GM23338 (cell line): Measurements from ENCODE around the gene ZNF148. TPM values are rescaled to one million over a fixed set of nuclear protein-coding genes. Genes with fewer than 3 reads are reported as not detected.

ENCODE experiments used
- CTCF ChIP-seq, 2 experiments: fragments of 200-600 bp in 1 of 2; sonication (generic) in 1 of 2; conservative IDR thresholded peaks; 2 replicates each; pipeline versions ENCODE4 v1.5.1 to v1.6.1; 2016 to 2017; ENCODE audit warnings: antibody characterized with exemption in 2 of 2, low read depth in 2 of 2, mild to moderate bottlenecking in 2 of 2, moderate library complexity in 1 of 2
- ZNF462 ChIP-seq: fragments of 250-450 bp; sonication (Bioruptor Pico); IDR thresholded peaks from 2 replicates; pipeline ENCODE4 v1.5.0; 2020; ENCODE audit warnings: mild to moderate bottlenecking, moderate library complexity
- polyA plus RNA-seq: library from polyadenylated mRNA; unstranded; fragments of >200 nt; fragmentation: Nextera tagmentation; extraction: Ambion mirVana; gene quantifications from 2 replicates; pipeline ENCODE4 v1.2.1, GENCODE V29; 2016
- total RNA-seq: library from RNA; depleted of rRNA; stranded (reverse); fragments of >200 nt; shearing (Covaris generic); gene quantifications from 2 replicates; pipeline ENCODE4 v1.2.3, GENCODE V29; 2014
- TF ChIP-seq, protein P1 (sequence below): IDR thresholded peaks from one replicate; pipeline ENCODE4 v1.6.1; 2018; ENCODE audit warnings: antibody characterized with exemption; ENCODE audit not compliant: unreplicated experiment

The ZNF148 gene
- total and polyA plus RNA-seq, 2 experiments from 2014 or later: 13.9 to 16.9 TPM

DNA sequence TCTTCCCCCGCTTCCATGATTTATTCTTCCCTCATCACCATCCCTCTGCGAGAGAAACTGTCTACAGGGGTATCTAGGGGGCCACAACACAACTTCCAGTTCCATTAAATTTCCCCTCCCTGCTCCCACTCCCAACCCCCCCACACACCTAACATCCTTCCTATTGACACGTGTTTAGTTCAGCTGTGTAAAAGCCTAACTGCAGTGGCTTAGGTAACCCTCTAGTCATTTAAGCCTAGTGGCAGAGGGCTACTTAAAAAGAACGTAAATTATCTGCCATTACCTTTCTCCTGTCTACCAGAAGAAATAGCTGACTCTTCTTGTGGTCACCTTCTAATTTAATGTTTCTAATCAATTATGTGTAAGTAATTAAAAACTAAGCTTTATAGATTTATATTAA, 56.3 kb downstream of the ZNF148 start (continued):
- TF ChIP-seq CTCF (conservative IDR thresholded peaks at IDR 0.05; ENCODE audit: low read depth in 2 of 2) (no peak), ZNF462 (CRISPR knock-in tag) (no peak)
- TF ChIP-seq, protein P1, sequence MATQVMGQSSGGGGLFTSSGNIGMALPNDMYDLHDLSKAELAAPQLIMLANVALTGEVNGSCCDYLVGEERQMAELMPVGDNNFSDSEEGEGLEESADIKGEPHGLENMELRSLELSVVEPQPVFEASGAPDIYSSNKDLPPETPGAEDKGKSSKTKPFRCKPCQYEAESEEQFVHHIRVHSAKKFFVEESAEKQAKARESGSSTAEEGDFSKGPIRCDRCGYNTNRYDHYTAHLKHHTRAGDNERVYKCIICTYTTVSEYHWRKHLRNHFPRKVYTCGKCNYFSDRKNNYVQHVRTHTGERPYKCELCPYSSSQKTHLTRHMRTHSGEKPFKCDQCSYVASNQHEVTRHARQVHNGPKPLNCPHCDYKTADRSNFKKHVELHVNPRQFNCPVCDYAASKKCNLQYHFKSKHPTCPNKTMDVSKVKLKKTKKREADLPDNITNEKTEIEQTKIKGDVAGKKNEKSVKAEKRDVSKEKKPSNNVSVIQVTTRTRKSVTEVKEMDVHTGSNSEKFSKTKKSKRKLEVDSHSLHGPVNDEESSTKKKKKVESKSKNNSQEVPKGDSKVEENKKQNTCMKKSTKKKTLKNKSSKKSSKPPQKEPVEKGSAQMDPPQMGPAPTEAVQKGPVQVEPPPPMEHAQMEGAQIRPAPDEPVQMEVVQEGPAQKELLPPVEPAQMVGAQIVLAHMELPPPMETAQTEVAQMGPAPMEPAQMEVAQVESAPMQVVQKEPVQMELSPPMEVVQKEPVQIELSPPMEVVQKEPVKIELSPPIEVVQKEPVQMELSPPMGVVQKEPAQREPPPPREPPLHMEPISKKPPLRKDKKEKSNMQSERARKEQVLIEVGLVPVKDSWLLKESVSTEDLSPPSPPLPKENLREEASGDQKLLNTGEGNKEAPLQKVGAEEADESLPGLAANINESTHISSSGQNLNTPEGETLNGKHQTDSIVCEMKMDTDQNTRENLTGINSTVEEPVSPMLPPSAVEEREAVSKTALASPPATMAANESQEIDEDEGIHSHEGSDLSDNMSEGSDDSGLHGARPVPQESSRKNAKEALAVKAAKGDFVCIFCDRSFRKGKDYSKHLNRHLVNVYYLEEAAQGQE: no peak
